ENCODE results near the gene PLCB1.

Gene PLCB1

GRCh38 chr20:8720089-8720488 is 588.0 kb downstream of the PLCB1 start:
- no peak for DNase-seq (ENCODE audit: low read depth, low spot score)

GRCh38 chr20:8721098-8721497 is 589.0 kb downstream of the PLCB1 start:
- no peak for DNase-seq (ENCODE audit: low read depth, low spot score)

- no peak for DNase-seq (ENCODE audit: low read depth, low spot score)
Observed at GRCh38 chr20:8722277-8722928, 590.3 kb downstream of the PLCB1 start.

- no peak for DNase-seq (ENCODE audit: low read depth, low spot score)
Observed at GRCh38 chr20:8723296-8723695, 591.2 kb downstream of the PLCB1 start.

GRCh38 chr20:8724884-8725283 is 592.8 kb downstream of the PLCB1 start:
- no peak for DNase-seq (ENCODE audit: low read depth, low spot score)

GRCh38 chr20:8726460-8726859 is 594.4 kb downstream of the PLCB1 start:
- no peak for DNase-seq (ENCODE audit: low read depth, low spot score)

- DNase-seq (ENCODE audit: low read depth, low spot score) = no peak
Observed at GRCh38 chr20:8735014-8735413, 602.9 kb downstream of the PLCB1 start.

- DNase-seq (ENCODE audit: low read depth, low spot score) = no peak
Observed at GRCh38 chr20:8735674-8736073, 603.6 kb downstream of the PLCB1 start.

- DNase-seq (ENCODE audit: low read depth, low spot score) = no peak
Observed at GRCh38 chr20:8740265-8740664, 608.2 kb downstream of the PLCB1 start.

GRCh38 chr20:8744228-8744844 is 612.3 kb downstream of the PLCB1 start:
- no peak for DNase-seq (ENCODE audit: low read depth, low spot score)

- no peak for DNase-seq (ENCODE audit: low read depth, low spot score)
Observed at GRCh38 chr20:8749101-8749500, 617.0 kb downstream of the PLCB1 start.

- no peak for DNase-seq (ENCODE audit: low read depth, low spot score)
Observed at GRCh38 chr20:8749986-8750385, 617.9 kb downstream of the PLCB1 start.

- DNase-seq (ENCODE audit: low read depth, low spot score) = no peak
Observed at GRCh38 chr20:8755340-8756118, 623.5 kb downstream of the PLCB1 start.

GRCh38 chr20:8756410-8756809 is 624.3 kb downstream of the PLCB1 start:
- DNase-seq (ENCODE audit: low read depth, low spot score) = no peak

GRCh38 chr20:8757146-8757545 is 625.1 kb downstream of the PLCB1 start:
- no peak for DNase-seq (ENCODE audit: low read depth, low spot score)

- no peak for DNase-seq (ENCODE audit: low read depth, low spot score)
Observed at GRCh38 chr20:8764344-8764962, 632.4 kb downstream of the PLCB1 start.

- DNase-seq (ENCODE audit: low read depth, low spot score) = no peak
Observed at GRCh38 chr20:8766868-8767390, 634.9 kb downstream of the PLCB1 start.

- DNase-seq (ENCODE audit: low read depth, low spot score) = no peak
Observed at GRCh38 chr20:8774412-8774811, 642.3 kb downstream of the PLCB1 start.

- DNase-seq (ENCODE audit: low read depth, low spot score) = no peak
Observed at GRCh38 chr20:8777911-8778310, 645.8 kb downstream of the PLCB1 start.

- DNase-seq (ENCODE audit: low read depth, low spot score) = no peak
Observed at GRCh38 chr20:8778387-8778786, 646.3 kb downstream of the PLCB1 start.

- no peak for DNase-seq (ENCODE audit: low read depth, low spot score)
Observed at GRCh38 chr20:8780915-8781314, 648.8 kb downstream of the PLCB1 start.

GRCh38 chr20:8782804-8783203 is 650.7 kb downstream of the PLCB1 start:
- no peak for DNase-seq (ENCODE audit: low read depth, low spot score)

All from iPS DF 19.7 (cell line).